HepG2 (cell line): ENCODE measurements around the gene SLCO3A1. TPM values are rescaled to one million over a fixed set of nuclear protein-coding genes. Genes with fewer than 3 reads are reported as not detected.

ENCODE experiments used
- ATAC-seq: fragments of 200-7000 bp; cut with Tn5 transposase; 3 replicates; pipeline ENCODE4 v1.9.1; 2020; ENCODE audit warnings: mild to moderate bottlenecking, moderate library complexity
- BruUV-seq: library from RNA; stranded (reverse); fragments of 400-500 nt; replicated peaks from 2 replicates; lab custom pipeline; 2021; lab: Mats Ljungman, UMichigan
- CTCF ChIA-PET: fragments of 300-600 bp; formaldehyde crosslinking; extraction: SDS; loops from one replicate; lab custom pipeline; 2021; ENCODE audit warnings: low total read pairs, inconsistent platforms, low intra/inter-chr PET ratio; lab: Yijun Ruan, JAX
- POLR2A ChIA-PET: fragments of 350-600 bp; sonication (Branson Sonifier 250); formaldehyde crosslinking; loops from one replicate; lab custom pipeline; 2020; ENCODE audit warnings: antibody characterized with exemption, inconsistent platforms; lab: Yijun Ruan, JAX
- DNase-seq: peaks from one replicate; pipeline ENCODE4 v3.0.0-alpha.2; 2015; ENCODE audit warnings: low spot score
- FAIRE-seq: peaks from 3 replicates; lab custom pipeline; 2011; peaks lifted over from hg19 to GRCh38; lab: Jason Lieb, UNC
- H2AFZ ChIP-seq: one replicate; pipeline ENCODE4 v1.6.1; 2011; ENCODE audit warnings: low read length, inconsistent platforms
- H3K27ac ChIP-seq: fragments of 300-600 bp; 3 replicates; pipeline ENCODE4 v1.8.0; 2011; ENCODE audit warnings: mixed run types, mild to moderate bottlenecking, mixed read lengths, low read length, inconsistent platforms; ENCODE audit not compliant: insufficient read depth; ENCODE audit errors: extremely low read length
- H3K27me3 ChIP-seq, 2 experiments: fragments of 200-600 bp in 1 of 2; 2 replicates in 1 of 2; 3 replicates in 1 of 2; pipeline versions ENCODE4 v1.6.0 to v1.8.0; 2011; ENCODE audit warnings: low read length in 2 of 2, mild to moderate bottlenecking in 2 of 2, moderate library complexity in 2 of 2, inconsistent platforms in 1 of 2; ENCODE audit not compliant: insufficient read depth in 2 of 2, control insufficient read depth in 1 of 2
- H3K36me3 ChIP-seq, 2 experiments: fragments of 200-600 bp in 1 of 2; replicated peaks in 1 of 2; 2 replicates in 1 of 2; 3 replicates in 1 of 2; pipeline versions ENCODE4 v1.5.1 to v1.8.0; 2011; ENCODE audit warnings: low read length in 2 of 2, inconsistent platforms in 1 of 2; ENCODE audit not compliant: insufficient read depth in 2 of 2, control insufficient read depth in 1 of 2
- H3K4me1 ChIP-seq: 2 replicates; pipeline ENCODE4 v1.5.1; 2012; ENCODE audit warnings: low read length, inconsistent platforms; ENCODE audit not compliant: insufficient read depth
- H3K4me2 ChIP-seq: 2 replicates; pipeline ENCODE4 v1.6.0; 2011; ENCODE audit warnings: low read depth, low read length, inconsistent platforms
- H3K4me3 ChIP-seq, 3 experiments: fragments of 200-600 bp in 1 of 3; sonication (generic), shearing (Covaris generic) in 1 of 3; replicated peaks in 1 of 3; 2 replicates each; pipeline ENCODE4 v1.5.1; 2011 to 2016; ENCODE audit warnings: low read length in 3 of 3, inconsistent platforms in 2 of 3, low read depth in 2 of 3, mild to moderate bottlenecking in 2 of 3, control low read depth in 1 of 3, mixed read lengths in 1 of 3; ENCODE audit not compliant: insufficient read depth in 1 of 3
- H3K79me2 ChIP-seq: one replicate; pipeline ENCODE4 v1.6.1; 2011; ENCODE audit warnings: low read length, inconsistent platforms; ENCODE audit not compliant: insufficient read depth
- H3K9ac ChIP-seq: 2 replicates; pipeline ENCODE4 v1.6.0; 2011; ENCODE audit warnings: mild to moderate bottlenecking, low read depth, low read length, inconsistent platforms; ENCODE audit not compliant: insufficient read depth
- H3K9me3 ChIP-seq: 2 replicates; pipeline ENCODE4 v1.5.1; 2012; ENCODE audit warnings: mild to moderate bottlenecking, low read length
- H4K20me1 ChIP-seq: 2 replicates; pipeline ENCODE4 v1.6.0; 2011; ENCODE audit warnings: inconsistent platforms, mild to moderate bottlenecking, low read length, moderate library complexity; ENCODE audit not compliant: insufficient read depth
- CTCF ChIP-seq: sonication (generic); formaldehyde crosslinking; IDR thresholded peaks from 2 replicates; pipeline ENCODE4 v1.5.0; 2020; ENCODE audit warnings: mild to moderate bottlenecking, missing genetic modification reagents, moderate library complexity
- FOXJ3 ChIP-seq: sonication (generic); formaldehyde crosslinking; IDR thresholded peaks from 2 replicates; pipeline ENCODE4 v1.4.0; 2020; ENCODE audit warnings: missing genetic modification reagents, mild to moderate bottlenecking, borderline replicate concordance
- RAD21 ChIP-seq: fragments of 450-650 bp; formaldehyde crosslinking; IDR thresholded peaks from 2 replicates; pipeline ENCODE4 v1.5.0; 2020; ENCODE audit warnings: mild to moderate bottlenecking
- RAD51 ChIP-seq: fragments of 450-650 bp; IDR thresholded peaks from 2 replicates; pipeline ENCODE4 v1.6.1; 2016; ENCODE audit warnings: borderline replicate concordance
- SIX4 ChIP-seq: sonication (generic); formaldehyde crosslinking; IDR thresholded peaks from 2 replicates; pipeline ENCODE4 v1.4.0; 2020; ENCODE audit warnings: missing genetic modification reagents
- SMC3 ChIP-seq: IDR thresholded peaks from 2 replicates; pipeline ENCODE4 v1.6.1; 2011; ENCODE audit warnings: low read length, improper control_type of control experiment
- STAG1 ChIP-seq: sonication (generic); formaldehyde crosslinking; IDR thresholded peaks from 2 replicates; pipeline ENCODE4 v1.4.0; 2020; ENCODE audit warnings: missing genetic modification reagents
- STAT6 ChIP-seq: sonication (generic); formaldehyde crosslinking; IDR thresholded peaks from 2 replicates; pipeline ENCODE4 v1.4.0; 2020; ENCODE audit warnings: missing genetic modification reagents, mild to moderate bottlenecking, borderline replicate concordance
- WGBS: methylation state at CpG from one replicate; pipeline ENCODE4 v1.1.6; 2017; ENCODE audit warnings: low lambda C conversion rate; 5-methylcytosine and 5-hydroxymethylcytosine counted together
- in situ Hi-C: cut with HindIII; loops from 2 replicates; pipeline ENCODE4 v1.10.0; 2017; ENCODE audit warnings: low pct_unique_long_range_greater_than_20kb; ENCODE audit not compliant: extremely low pct_ligation_motif_present
- intact Hi-C: fragments of 100-400 bp; cut with micrococcal nuclease; formaldehyde crosslinking; loops from one replicate; pipeline ENCODE4 v1.10.0; 2022; ENCODE audit not compliant: unreplicated experiment
- polyA plus RNA-seq, 8 experiments: library from polyadenylated mRNA; depleted of rRNA in 3 of 8; stranded (reverse) in 7 of 8; unstranded in 1 of 8; fragments of >200 nt; fragmentation: Illumina TruSeq in 4 of 8; extraction: Trizol in 4 of 8; gene quantifications; 2 replicates each; pipeline versions ENCODE4 v1.2.1 to v1.2.3, GENCODE V29; 2011 to 2016; ENCODE audit warnings: low read depth in 4 of 8, missing spikeins in 1 of 8, mixed read lengths in 1 of 8; ENCODE audit not compliant: insufficient read depth in 1 of 8
- total RNA-seq, 5 experiments: library from RNA; depleted of rRNA; stranded (reverse); fragments of >200 nt; fragmentation: Illumina TruSeq; extraction: Trizol; gene quantifications; 2 replicates each; pipeline ENCODE4 v1.2.3, GENCODE V29; 2016; ENCODE audit warnings: low read depth in 1 of 5

The SLCO3A1 gene
- total and polyA plus RNA-seq, 2 of the 13 experiments (the other 11 are each of a cell fraction or from before 2014, with no cell fraction given): 0.02 TPM; not detected in 1

GRCh38 chr15:92095693-92096092 is 242.2 kb downstream of the SLCO3A1 start:
- CTCF ChIA-PET: no interaction called here
- intact Hi-C loops: loop anchor here (2.0 to 10.0 kb wide), 2 partner anchors 211 to 619 kb away; no protein-coding TSS in a partner anchor
- H3K9ac ChIP-seq: no peak overlapping the region
- no peak overlapping the region for H3K4me2 ChIP-seq
- POLR2A ChIA-PET: no interaction called here
- H3K27me3 ChIP-seq: peaks cover 3 to 19% of the 10 kb centered on the region in 2 experiments; a peak in 3 of 5 replicates
- 0% methylated on average over 4 of the region's 4 CpGs for WGBS
- no peaks in the 10 kb centered on the region for H3K9me3 ChIP-seq
- DNase-seq (no peak), ATAC-seq (no peak), FAIRE-seq (no peak)
- TF ChIP-seq RAD51 (peak; percentile 40; the same call in 1 of the 2 replicates), SIX4 (no peak)
- no peaks in the 10 kb centered on the region for H3K79me2 ChIP-seq
- H4K20me1 ChIP-seq: no peaks in the 10 kb centered on the region
- H3K36me3 ChIP-seq: no peaks in the 10 kb centered on the region
- no peak overlapping the region for H3K27ac ChIP-seq
- H2AFZ ChIP-seq: no peak overlapping the region
- no TSS peak for BruUV-seq
- in situ Hi-C loops: loop anchor here (5.0 to 25.0 kb wide), 2 partner anchors 132 to 592 kb away; no protein-coding TSS in a partner anchor
- H3K4me3 ChIP-seq: no peak overlapping the region
- no peaks in the 10 kb centered on the region for H3K4me1 ChIP-seq

- no peak overlapping the region for H3K27ac ChIP-seq
- DNase-seq (peak; percentile 30), FAIRE-seq (peak; percentile 77), ATAC-seq (peak; percentile 96)
- no TSS peak for BruUV-seq
- H3K9me3 ChIP-seq: no peaks in the 10 kb centered on the region
- in situ Hi-C loops: loop anchor here (5.0 to 25.0 kb wide), 2 partner anchors 130 to 590 kb away; no protein-coding TSS in a partner anchor
- no peak overlapping the region for H3K4me2 ChIP-seq
- no peaks in the 10 kb centered on the region for H3K79me2 ChIP-seq
- no peak overlapping the region for H2AFZ ChIP-seq
- WGBS: 4% methylated on average over 10 of the region's 17 CpGs
- H3K4me1 ChIP-seq: no peaks in the 10 kb centered on the region
- ChIA-PET CTCF (interaction anchor here (1.2 to 3.5 kb wide), 4 partner anchors 107 to 617 kb away, joined by 7 to 30 read pairs (median 22); no protein-coding TSS in a partner anchor), POLR2A (no interaction called here)
- no peaks in the 10 kb centered on the region for H4K20me1 ChIP-seq
- no peaks in the 10 kb centered on the region for H3K36me3 ChIP-seq
- H3K4me3 ChIP-seq: no peak overlapping the region
- peaks cover 3 to 19% of the 10 kb centered on the region in 2 experiments; a peak in 3 of 5 replicates for H3K27me3 ChIP-seq
- intact Hi-C loops: loop anchor here (1.0 to 10.0 kb wide), 4 partner anchors 108 to 617 kb away; no protein-coding TSS in a partner anchor
- H3K9ac ChIP-seq: no peak overlapping the region
- TF ChIP-seq STAT6 (CRISPR knock-in tag) (no peak), RAD21 (CRISPR knock-in tag) (peak; percentile 83), FOXJ3 (no peak), SMC3 (peak; percentile 90), CTCF (peak; percentile 87), STAG1 (CRISPR knock-in tag) (peak; percentile 94)
These were observed 244.1 kb downstream of the SLCO3A1 start for GRCh38 chr15:92097474-92098178.
